Coronary artery (tissue), 2 donors: ENCODE data around the gene ERCC8.

Experiments
- DNase-seq: peaks from one replicate; pipeline ENCODE4 v3.0.0-alpha.2; 2017; ENCODE audit warnings: low spot score
- H3K27ac ChIP-seq, 2 donors: fragments of 200-600 bp; sonication (generic); one replicate each; pipeline ENCODE4 v1.5.1; 2016 to 2019
- H3K4me3 ChIP-seq: fragments of 200-600 bp; sonication (generic); 2 replicates; pipeline ENCODE4 v1.5.1; 2016; ENCODE audit warnings: mild to moderate bottlenecking, moderate library complexity
- CTCF ChIP-seq: fragments of 200-600 bp; sonication (generic); IDR thresholded peaks from one replicate; pipeline ENCODE4 v1.5.1; 2019; ENCODE audit warnings: antibody characterized with exemption

Gene ERCC8

DNA sequence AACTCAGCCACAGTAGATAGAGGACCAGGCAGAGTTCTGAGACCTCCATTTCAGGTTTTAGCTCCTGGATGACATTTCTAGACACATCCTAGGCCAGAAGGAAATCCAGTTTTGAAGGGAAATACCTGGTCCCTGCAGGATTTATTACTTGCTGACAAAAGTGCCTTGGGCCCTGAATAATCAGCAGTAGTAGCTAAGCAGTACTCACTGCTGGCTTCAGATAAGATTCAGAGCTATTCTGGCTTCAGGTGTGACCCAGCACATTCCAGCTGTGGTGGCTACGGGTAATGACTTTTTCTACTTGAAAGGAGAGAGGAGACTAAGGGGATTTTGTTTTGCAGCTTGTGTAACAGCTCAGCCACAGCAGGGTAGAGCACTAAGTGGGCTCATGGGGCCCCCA lies 34.1 kb upstream of the ERCC8 start:
- DNase-seq, result no peak
- TF ChIP-seq CTCF, result no peak
- H3K27ac ChIP-seq, result no peak overlapping the region
- no peak overlapping the region for H3K4me3 ChIP-seq

- no peak for TF ChIP-seq CTCF
- Histone ChIP-seq H3K4me3 (no peak overlapping the region), H3K27ac (no peak overlapping the region)
- no peak for DNase-seq
Measured at GRCh38 chr5:60977956-60978737, 33.3 kb upstream of the ERCC8 start.

- H3K4me3 ChIP-seq, result no peak overlapping the region
- DNase-seq, result no peak
- no peak for TF ChIP-seq CTCF
- no peak overlapping the region for H3K27ac ChIP-seq
Measured at GRCh38 chr5:60972231-60972630, 27.4 kb upstream of the ERCC8 start.

DNA sequence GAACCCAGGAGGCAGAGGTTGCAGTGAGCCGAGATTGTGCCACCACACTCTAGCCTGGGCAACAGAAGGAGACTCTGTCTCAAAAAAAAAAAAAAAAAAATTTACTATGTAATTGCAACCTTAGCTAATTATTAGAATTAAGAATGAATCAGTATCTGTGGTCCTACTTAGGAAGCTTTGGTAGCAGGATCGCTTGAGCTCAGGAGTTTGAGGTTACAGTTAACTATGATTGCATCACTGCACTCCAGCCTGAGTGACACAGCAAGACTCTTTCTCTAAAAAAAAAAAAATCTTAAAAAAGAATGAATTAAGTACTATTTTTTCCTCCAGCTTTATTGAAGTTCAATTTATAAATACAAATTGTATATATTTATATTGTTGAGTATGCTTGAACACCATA lies 16.8 kb upstream of the ERCC8 start:
- Histone ChIP-seq H3K27ac (no peak overlapping the region), H3K4me3 (no peak overlapping the region)
- TF ChIP-seq CTCF, result no peak
- DNase-seq, result no peak

- no peak overlapping the region for H3K4me3 ChIP-seq
- no peak for DNase-seq
- H3K27ac ChIP-seq, result no peak overlapping the region
- TF ChIP-seq CTCF, result no peak
Measured at GRCh38 chr5:60960591-60960990, 15.7 kb upstream of the ERCC8 start.

- DNase-seq, result no peak
- H3K27ac ChIP-seq, result no peak overlapping the region
- TF ChIP-seq CTCF, result no peak
- H3K4me3 ChIP-seq, result no peak overlapping the region
Measured at GRCh38 chr5:60959156-60959555, 14.3 kb upstream of the ERCC8 start.

DNA sequence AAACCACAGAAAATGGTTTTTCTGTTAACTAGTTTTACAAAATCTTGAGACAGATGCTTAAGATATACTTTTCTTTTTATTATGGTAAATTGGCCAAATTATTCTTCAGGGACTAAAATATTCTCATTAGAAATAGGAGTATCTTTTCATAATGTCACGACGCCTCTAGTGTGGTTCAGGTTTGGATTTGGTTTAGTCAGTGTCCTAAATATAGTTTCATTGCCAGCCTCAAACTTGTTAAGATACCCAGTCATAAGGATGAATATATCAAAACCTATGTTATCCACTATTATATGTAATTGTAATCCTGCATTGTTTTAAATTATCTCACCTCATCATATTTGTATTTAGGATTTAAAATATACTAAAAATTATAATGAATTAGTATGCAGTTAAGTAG lies 13.8 kb upstream of the ERCC8 start:
- Histone ChIP-seq H3K27ac (no peak overlapping the region), H3K4me3 (no peak overlapping the region)
- no peak for DNase-seq
- no peak for TF ChIP-seq CTCF
